Activated CD8-positive, alpha-beta memory T cell treated with anti-CD3 and anti-CD28 coated beads, Interleukin-2, amount 50 U/mL, for 4 hours (primary cell): ENCODE results near the gene CXXC1.
"Not testable (repeated sequence)": the region's sequence is repeated elsewhere in the genome, so short reads cannot be mapped to it uniquely, and the experiment has no call there.

Experiments used
- DNase-seq: peaks from one replicate; pipeline ENCODE4 v3.0.0-alpha.2; 2020

The CXXC1 gene

GRCh38 chr18:50274044-50274442 lies 13.4 kb downstream of the CXXC1 start:
- DNase-seq = no peak

- no peak for DNase-seq
Observed at GRCh38 chr18:50273203-50274043, 14.1 kb downstream of the CXXC1 start.

DNA sequence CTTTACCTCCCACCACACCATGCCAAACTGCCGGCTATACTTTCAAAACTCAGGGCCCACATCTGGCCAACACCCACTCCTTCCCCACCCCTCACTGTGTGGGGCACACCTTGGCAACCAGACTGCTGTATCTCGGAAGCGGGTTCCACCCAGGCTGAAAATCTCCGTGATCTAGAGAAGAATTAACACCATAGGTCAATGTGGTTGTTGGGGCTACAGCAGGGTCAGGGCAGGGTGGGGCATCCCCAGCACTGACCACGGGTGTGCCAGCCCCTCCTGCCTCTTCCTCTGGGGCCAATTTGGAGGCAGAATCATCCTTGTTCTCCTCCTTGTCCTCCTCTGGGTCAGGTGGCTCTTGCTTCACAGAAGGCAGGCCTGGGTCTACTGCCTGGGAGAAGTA lies 14.9 kb downstream of the CXXC1 start:
- DNase-seq = no peak

- peak; percentile 81 for DNase-seq
Observed at GRCh38 chr18:50268022-50268747, 19.3 kb downstream of the CXXC1 start.

DNA sequence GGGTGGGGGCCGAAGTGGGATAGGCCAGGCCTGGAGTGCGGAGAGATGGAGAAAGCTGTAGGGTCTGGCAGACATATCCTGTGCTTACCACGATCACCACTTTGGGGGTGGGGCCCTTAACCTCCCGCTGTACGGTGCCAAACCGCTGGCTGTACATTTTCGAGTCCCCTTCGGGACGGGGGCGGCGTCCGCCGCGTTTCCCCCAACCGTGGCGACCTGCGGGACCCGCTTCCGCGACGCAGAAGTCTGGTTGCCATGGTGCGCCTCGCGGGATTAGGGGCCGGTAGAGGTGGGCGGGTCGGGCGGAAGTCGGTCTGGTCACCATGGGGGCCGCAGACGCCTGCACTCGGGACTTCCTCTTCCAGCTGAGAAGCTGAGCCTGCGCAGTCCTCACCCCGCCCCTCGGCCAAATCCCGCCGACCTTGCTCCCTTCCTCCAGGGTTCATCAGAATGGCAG lies 21.2 kb downstream of the CXXC1 start, which contains the start of gene CFAP53:
CFAP53 (minus strand) TSS at position 248 of the 457 bp plus-strand sequence; CDS start at position 157, 91 bp downstream.
- DNase-seq = peak; percentile 84

GRCh38 chr18:50262977-50263376 lies 24.5 kb downstream of the CXXC1 start:
- DNase-seq = no peak

- no peak for DNase-seq
Observed at GRCh38 chr18:50250935-50251334, 36.6 kb downstream of the CXXC1 start.

GRCh38 chr18:50249576-50249975 lies 37.9 kb downstream of the CXXC1 start:
- no peak for DNase-seq

DNA sequence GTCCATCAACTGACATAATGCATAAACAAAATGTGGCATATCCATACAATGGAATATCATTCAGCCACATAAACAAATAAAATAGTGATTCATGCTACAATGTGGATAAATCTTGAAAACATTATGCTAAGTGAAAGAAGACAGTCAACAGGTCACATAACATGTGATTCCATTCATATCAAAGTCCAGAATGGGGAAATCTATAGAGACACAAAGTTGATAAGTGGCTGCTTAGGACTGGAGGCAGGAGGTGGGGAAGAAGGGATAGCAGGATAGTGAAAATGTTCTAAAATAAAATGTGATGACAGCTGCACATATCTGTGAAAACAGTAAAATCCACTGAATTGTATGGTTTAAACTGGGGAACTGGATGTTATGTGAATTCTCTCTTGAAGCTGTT lies 39.9 kb downstream of the CXXC1 start:
- no peak for DNase-seq

GRCh38 chr18:50241768-50242167 lies 45.7 kb downstream of the CXXC1 start:
- DNase-seq = not testable (repeated sequence)

DNA sequence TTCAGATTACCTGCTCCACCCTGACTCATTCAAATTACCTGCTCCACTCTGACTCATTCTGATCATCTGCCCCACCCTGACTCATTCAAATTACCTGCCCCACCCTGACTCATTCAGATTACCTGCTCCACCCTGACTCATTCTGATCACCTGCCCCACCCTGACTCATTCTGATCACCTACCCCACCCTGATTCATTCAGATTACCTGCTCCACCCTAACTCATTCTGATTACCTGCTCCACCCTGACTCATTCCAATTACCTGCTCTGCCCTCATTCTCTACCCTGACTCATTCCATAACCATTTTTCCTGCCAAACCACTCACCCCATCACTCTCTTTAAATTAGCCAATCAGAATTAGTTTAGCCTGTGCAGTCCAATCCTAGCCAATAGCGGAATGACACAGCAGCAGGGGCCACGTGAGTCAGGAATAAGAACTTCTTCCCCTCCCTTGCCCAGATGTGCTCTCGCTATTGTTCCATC lies 47.4 kb downstream of the CXXC1 start:
- no peak for DNase-seq

DNA sequence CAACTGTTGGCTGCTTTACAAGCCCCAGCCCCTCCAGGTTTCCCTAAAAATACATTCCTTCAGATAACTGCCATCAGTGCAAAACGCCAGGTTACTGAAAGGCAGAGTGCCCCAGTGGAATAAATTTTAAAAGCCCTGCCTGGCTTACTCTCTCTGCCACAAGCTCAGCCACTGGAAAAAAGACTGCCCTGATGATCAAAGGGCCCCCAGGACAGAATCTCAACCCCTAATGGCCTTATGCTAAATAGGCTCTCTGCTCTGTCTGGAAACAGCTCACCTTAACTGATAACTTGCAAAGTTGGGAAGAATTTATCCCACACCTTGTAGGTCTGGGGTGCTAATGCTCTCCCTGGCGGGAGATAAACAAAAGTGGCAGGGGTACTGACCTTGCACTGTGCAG lies 55.1 kb downstream of the CXXC1 start:
- DNase-seq = no peak
